Kidney (tissue), 14 donors: ENCODE results near the gene SHOX. TPM values are rescaled to one million over a fixed set of nuclear protein-coding genes. Genes with fewer than 3 reads are reported as not detected.

ENCODE experiments used
- DNase-seq, 5 donors: peaks; one replicate each; pipeline ENCODE4 v3.0.0-alpha.2; 2013 to 2020
- FAIRE-seq: peaks from 2 replicates; lab custom pipeline; 2012; peaks lifted over from hg19 to GRCh38; lab: Jason Lieb, UNC
- H3K27ac ChIP-seq, 2 donors: one replicate each; pipeline ENCODE4 v1.7.0; 2013; ENCODE audit warnings: low read depth in 2 of 2, low read length in 2 of 2, inconsistent platforms in 1 of 2
- H3K27me3 ChIP-seq: one replicate; pipeline ENCODE4 v1.7.1; 2013; ENCODE audit warnings: low read length, inconsistent platforms; ENCODE audit not compliant: control insufficient read depth, insufficient read depth
- H3K36me3 ChIP-seq, 3 donors: one replicate each; pipeline versions ENCODE4 v1.7.0 to v1.7.1; 2013; ENCODE audit warnings: low read length in 3 of 3, control low read depth in 1 of 3, inconsistent platforms in 1 of 3; ENCODE audit not compliant: insufficient read depth in 3 of 3, control insufficient read depth in 2 of 3
- H3K4me1 ChIP-seq, 3 donors: one replicate each; pipeline versions ENCODE4 v1.7.0 to v1.7.1; 2013; ENCODE audit warnings: low read length in 3 of 3, inconsistent platforms in 1 of 3, low read depth in 1 of 3; ENCODE audit not compliant: control insufficient read depth in 2 of 3, insufficient read depth in 2 of 3
- H3K4me3 ChIP-seq, 3 donors: one replicate each; pipeline versions ENCODE4 v1.7.0 to v1.8.1; 2013; ENCODE audit warnings: low read length in 3 of 3, control low read depth in 1 of 3, inconsistent platforms in 1 of 3
- H3K9ac ChIP-seq, 3 donors: one replicate each; pipeline versions ENCODE4 v1.7.0 to v1.7.1; 2013; ENCODE audit warnings: low read length in 3 of 3, control low read depth in 1 of 3, inconsistent platforms in 1 of 3
- H3K9me3 ChIP-seq, 3 donors: one replicate each; pipeline versions ENCODE4 v1.7.0 to v1.7.1; 2013; ENCODE audit warnings: low read length in 3 of 3, control low read depth in 1 of 3, inconsistent platforms in 1 of 3; ENCODE audit not compliant: control insufficient read depth in 2 of 3, insufficient read depth in 1 of 3
- intact Hi-C: fragments of 100-400 bp; cut with DNase I; formaldehyde crosslinking; loops from one replicate; pipeline ENCODE4 v1.11.1; 2022
- polyA plus RNA-seq: library from polyadenylated mRNA; stranded (reverse); fragments of 350-450 nt; fragmentation: Illumina TruSeq; extraction: RNeasy Lipid Tissue Mini Kit (QIAGEN cat#74804); gene quantifications from one replicate; pipeline ENCODE4 v1.2.3, GENCODE V29; 2014; ENCODE audit warnings: low read depth, low replicate concordance; ENCODE audit not compliant: insufficient read depth
- total RNA-seq: library from RNA; stranded (reverse); fragmentation: NEBNext Ultra II Directional; extraction: Animal tissue kit (Norgen Biotek cat#: 25700); gene quantifications from one replicate; pipeline ENCODE4 v1.2.1, GENCODE V29; 2021
- TF ChIP-seq, protein P1 (sequence below): IDR thresholded peaks from 3 replicates; pipeline ENCODE4 v1.5.1; 2012; ENCODE audit warnings: mild to moderate bottlenecking, moderate library complexity, borderline replicate concordance; ENCODE audit not compliant: insufficient read depth; ENCODE audit errors: extremely low read depth
- donor health status: control.
- donor health status: control.
- donor health status: control.
- donor health status: control.
- donor health status: control.
- donor health status: DM: yes; HTN: yes; CAD: no.
- donor health status: Normal renal cell carcinoma (clear cell type).

The SHOX gene
- total and polyA plus RNA-seq, 2 donors from 2014 or later, result not detected

DNA sequence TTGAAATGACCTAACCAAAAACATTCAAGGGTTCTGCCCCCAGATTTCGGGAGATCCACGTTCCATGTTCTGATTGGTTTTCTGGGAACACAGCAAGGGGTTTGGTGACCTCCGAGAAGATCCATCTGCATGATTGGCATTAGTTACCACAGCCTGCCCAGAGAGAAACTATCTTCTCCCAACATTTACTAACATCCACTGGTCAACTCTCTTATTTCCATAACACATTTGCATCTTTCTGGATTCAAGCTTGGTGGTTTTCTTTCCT is 15.6 kb downstream of the SHOX start:
- H3K4me1 ChIP-seq, result no peaks in the 10 kb centered on the region
- intact Hi-C loops, result no loop called here
- FAIRE-seq, result no peak
- H3K27ac ChIP-seq, result no peak overlapping the region
- H3K36me3 ChIP-seq, result no peaks in the 10 kb centered on the region
- peaks cover 5% of the 10 kb centered on the region for H3K27me3 ChIP-seq
- TF ChIP-seq, protein P1, sequence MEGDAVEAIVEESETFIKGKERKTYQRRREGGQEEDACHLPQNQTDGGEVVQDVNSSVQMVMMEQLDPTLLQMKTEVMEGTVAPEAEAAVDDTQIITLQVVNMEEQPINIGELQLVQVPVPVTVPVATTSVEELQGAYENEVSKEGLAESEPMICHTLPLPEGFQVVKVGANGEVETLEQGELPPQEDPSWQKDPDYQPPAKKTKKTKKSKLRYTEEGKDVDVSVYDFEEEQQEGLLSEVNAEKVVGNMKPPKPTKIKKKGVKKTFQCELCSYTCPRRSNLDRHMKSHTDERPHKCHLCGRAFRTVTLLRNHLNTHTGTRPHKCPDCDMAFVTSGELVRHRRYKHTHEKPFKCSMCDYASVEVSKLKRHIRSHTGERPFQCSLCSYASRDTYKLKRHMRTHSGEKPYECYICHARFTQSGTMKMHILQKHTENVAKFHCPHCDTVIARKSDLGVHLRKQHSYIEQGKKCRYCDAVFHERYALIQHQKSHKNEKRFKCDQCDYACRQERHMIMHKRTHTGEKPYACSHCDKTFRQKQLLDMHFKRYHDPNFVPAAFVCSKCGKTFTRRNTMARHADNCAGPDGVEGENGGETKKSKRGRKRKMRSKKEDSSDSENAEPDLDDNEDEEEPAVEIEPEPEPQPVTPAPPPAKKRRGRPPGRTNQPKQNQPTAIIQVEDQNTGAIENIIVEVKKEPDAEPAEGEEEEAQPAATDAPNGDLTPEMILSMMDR, result no peak
- no peaks in the 10 kb centered on the region for H3K9me3 ChIP-seq
- no peak overlapping the region for H3K4me3 ChIP-seq
- peak in 1 of 5 donors; percentile 22 for DNase-seq
- H3K9ac ChIP-seq, result no peak overlapping the region

DNA sequence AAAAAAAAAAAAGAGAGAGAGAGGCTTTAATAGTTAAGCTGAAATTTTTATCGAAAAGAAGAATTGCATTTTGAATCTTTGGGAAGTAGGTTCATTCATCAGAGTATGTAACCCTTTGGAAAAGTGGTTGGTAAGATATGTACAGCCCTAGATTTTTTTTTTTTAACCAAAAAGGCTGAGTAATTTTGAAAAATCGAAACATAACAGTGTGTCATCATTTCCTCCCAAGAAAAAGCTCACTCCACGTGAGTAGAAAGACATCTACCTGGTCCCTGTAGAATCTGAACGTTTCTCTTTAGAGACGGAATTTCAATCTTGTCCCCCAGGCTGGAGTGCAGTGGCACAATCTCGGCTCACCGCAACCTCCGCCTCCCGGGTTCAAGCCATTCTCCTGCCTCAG is 16.2 kb downstream of the SHOX start:
- H3K4me1 ChIP-seq, result no peaks in the 10 kb centered on the region
- no peak overlapping the region for H3K27ac ChIP-seq
- no peak for DNase-seq
- intact Hi-C loops, result no loop called here
- H3K27me3 ChIP-seq, result peaks cover 5% of the 10 kb centered on the region
- H3K9ac ChIP-seq, result no peak overlapping the region
- H3K9me3 ChIP-seq, result no peaks in the 10 kb centered on the region
- no peak overlapping the region for H3K4me3 ChIP-seq
- no peaks in the 10 kb centered on the region for H3K36me3 ChIP-seq
- TF ChIP-seq, protein P1, result no peak
- FAIRE-seq, result no peak

DNA sequence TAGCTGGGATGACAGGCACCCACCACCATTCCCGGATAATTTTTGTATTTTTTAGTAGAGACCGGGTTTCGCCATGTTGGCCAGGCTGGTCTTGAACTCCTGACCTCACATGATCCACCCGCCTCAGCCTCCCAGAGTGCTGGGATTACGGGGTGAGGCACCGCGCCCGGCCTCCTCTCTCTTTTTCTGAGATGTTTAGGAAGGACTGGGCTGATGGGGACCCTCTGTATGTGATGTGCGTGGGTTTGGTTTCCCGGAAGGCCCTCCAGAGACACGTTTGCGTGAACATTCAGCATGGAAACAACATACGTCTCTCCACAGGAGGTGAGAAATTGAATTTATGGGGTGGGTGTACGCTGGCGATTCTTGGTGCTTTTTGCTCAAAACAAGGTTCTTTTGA is 18.6 kb downstream of the SHOX start:
- Histone ChIP-seq H3K4me1 (no peaks in the 10 kb centered on the region), H3K9me3 (no peaks in the 10 kb centered on the region), H3K9ac (no peak overlapping the region), H3K27ac (no peak overlapping the region), H3K36me3 (no peaks in the 10 kb centered on the region), H3K27me3 (peaks cover 11% of the 10 kb centered on the region), H3K4me3 (no peak overlapping the region)
- DNase-seq (peak in 1 of 5 donors; percentile 18), FAIRE-seq (no peak)
- TF ChIP-seq, protein P1, result no peak
- intact Hi-C loops, result no loop called here

DNA sequence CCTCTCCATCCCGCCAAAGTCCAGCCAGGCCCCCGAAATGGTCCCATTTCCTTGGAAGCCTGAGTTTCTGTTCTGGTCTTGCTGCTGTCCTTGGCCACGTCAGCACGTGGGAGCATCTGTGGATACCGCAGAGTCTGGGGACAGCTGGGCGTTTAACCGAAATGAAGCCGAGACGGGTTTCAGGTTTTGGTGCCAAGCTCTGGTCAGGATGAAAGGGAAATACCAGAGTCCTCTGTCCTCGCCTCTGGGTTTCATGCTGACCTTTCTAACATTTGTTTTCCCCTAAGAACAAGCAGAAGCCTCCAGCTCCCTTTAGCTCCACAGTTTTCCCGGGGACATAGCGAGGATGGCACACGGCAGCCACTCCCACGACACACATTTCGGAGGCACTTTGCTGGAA is 19.7 kb downstream of the SHOX start:
- FAIRE-seq (no peak), DNase-seq (peak in 1 of 5 donors; percentile 17)
- Histone ChIP-seq H3K27ac (no peak overlapping the region), H3K27me3 (peaks cover 8% of the 10 kb centered on the region), H3K36me3 (no peaks in the 10 kb centered on the region), H3K9ac (no peak overlapping the region), H3K9me3 (no peaks in the 10 kb centered on the region), H3K4me3 (no peak overlapping the region), H3K4me1 (no peaks in the 10 kb centered on the region)
- intact Hi-C loops, result no loop called here
- TF ChIP-seq, protein P1, result no peak
